HepG2 (cell line): ENCODE measurements around the gene FAIM2. TPM values are rescaled to one million over a fixed set of nuclear protein-coding genes. Genes with fewer than 3 reads are reported as not detected.
A peak's percentile ranks its signal among the peaks of the same experiment; 100 is the strongest.

Experiments
- ATF3 ChIP-seq: sonication (generic); formaldehyde crosslinking; IDR thresholded peaks from 2 replicates; pipeline ENCODE4 v1.4.0; 2020; ENCODE audit warnings: missing genetic modification reagents
- CHD4 ChIP-seq: fragments of 200-600 bp; sonication (generic); IDR thresholded peaks from 2 replicates; pipeline ENCODE4 v1.7.0; 2017; ENCODE audit warnings: mild to moderate bottlenecking, low read length, borderline replicate concordance
- EEA1 ChIP-seq: sonication (generic); formaldehyde crosslinking; IDR thresholded peaks from 2 replicates; pipeline ENCODE4 v1.5.1; 2020; ENCODE audit warnings: mild to moderate bottlenecking, missing genetic modification reagents, borderline replicate concordance
- FOXK2 ChIP-seq: fragments of 450-650 bp; IDR thresholded peaks from 2 replicates; pipeline ENCODE4 v1.6.1; 2016
- GABPA ChIP-seq, 2 experiments: IDR thresholded peaks; 2 replicates each; pipeline ENCODE4 v1.6.1; 2011 to 2016; ENCODE audit warnings: low read depth in 2 of 2, low read length in 1 of 2, missing biosample characterization in 1 of 2, missing genetic modification characterization in 1 of 2
- GABPB1 ChIP-seq: IDR thresholded peaks from 2 replicates; pipeline ENCODE4 v1.6.1; 2016; ENCODE audit warnings: mild to moderate bottlenecking, missing genetic modification reagents, moderate library complexity, missing compliant biosample characterization
- HMGXB4 ChIP-seq, 2 experiments: sonication (generic) in 1 of 2; formaldehyde crosslinking in 1 of 2; IDR thresholded peaks; 2 replicates each; pipeline versions ENCODE4 v1.4.0 to v1.6.1; 2018 to 2020; ENCODE audit warnings: missing genetic modification reagents in 2 of 2, borderline replicate concordance in 1 of 2, low read depth in 1 of 2, mild to moderate bottlenecking in 1 of 2, missing biosample characterization in 1 of 2
- IRF2 ChIP-seq: IDR thresholded peaks from 2 replicates; pipeline ENCODE4 v1.6.1; 2018; ENCODE audit warnings: missing genetic modification reagents, missing compliant biosample characterization
- JUNB ChIP-seq: sonication (generic); formaldehyde crosslinking; IDR thresholded peaks from 2 replicates; pipeline ENCODE4 v1.8.0; 2022; ENCODE audit warnings: missing genetic modification reagents, mild to moderate bottlenecking, borderline replicate concordance
- KDM3A ChIP-seq: IDR thresholded peaks from 2 replicates; pipeline ENCODE4 v1.6.1; 2018; ENCODE audit warnings: low read depth, missing compliant biosample characterization
- MED1 ChIP-seq: sonication (generic); formaldehyde crosslinking; IDR thresholded peaks from 2 replicates; pipeline ENCODE4 v1.4.0; 2020; ENCODE audit warnings: missing genetic modification reagents
- MTA1 ChIP-seq: sonication (generic); formaldehyde crosslinking; IDR thresholded peaks from 2 replicates; pipeline ENCODE4 v1.4.0; 2020; ENCODE audit warnings: missing genetic modification reagents, mild to moderate bottlenecking, borderline replicate concordance
- NR2C2 ChIP-seq: sonication (generic); formaldehyde crosslinking; IDR thresholded peaks from 2 replicates; pipeline ENCODE4 v1.4.0; 2020; ENCODE audit warnings: missing genetic modification reagents, mild to moderate bottlenecking, moderate library complexity, borderline replicate concordance
- NRL ChIP-seq: sonication (generic); formaldehyde crosslinking; IDR thresholded peaks from 2 replicates; pipeline ENCODE4 v1.5.0; 2020; ENCODE audit warnings: missing genetic modification reagents, mild to moderate bottlenecking, moderate library complexity, borderline replicate concordance
- POLR2G ChIP-seq: fragments of 200-400 bp; formaldehyde crosslinking; IDR thresholded peaks from 2 replicates; pipeline ENCODE4 v1.6.1; 2018; ENCODE audit warnings: mild to moderate bottlenecking, low read depth, low read length, moderate library complexity
- YEATS4 ChIP-seq: sonication (generic); formaldehyde crosslinking; IDR thresholded peaks from 2 replicates; pipeline ENCODE4 v1.4.0; 2020; ENCODE audit warnings: missing genetic modification reagents, borderline replicate concordance
- ZBTB38 ChIP-seq: sonication (generic); formaldehyde crosslinking; IDR thresholded peaks from 2 replicates; pipeline ENCODE4 v1.5.1; 2020; ENCODE audit warnings: mild to moderate bottlenecking, missing genetic modification reagents
- ZNF430 ChIP-seq: sonication (generic); formaldehyde crosslinking; IDR thresholded peaks from 2 replicates; pipeline ENCODE4 v1.9.0; 2021; ENCODE audit warnings: mild to moderate bottlenecking, missing genetic modification reagents
- ZNF598 ChIP-seq: sonication (generic); formaldehyde crosslinking; IDR thresholded peaks from 2 replicates; pipeline ENCODE4 v1.5.1; 2020; ENCODE audit warnings: mild to moderate bottlenecking, missing genetic modification reagents, borderline replicate concordance
- ZNF615 ChIP-seq: sonication (generic); formaldehyde crosslinking; IDR thresholded peaks from 2 replicates; pipeline ENCODE4 v1.5.0; 2020; ENCODE audit warnings: mild to moderate bottlenecking, missing genetic modification reagents, borderline replicate concordance
- ZNF704 ChIP-seq: sonication (generic); formaldehyde crosslinking; IDR thresholded peaks from 2 replicates; pipeline ENCODE4 v1.8.1; 2023; ENCODE audit warnings: mild to moderate bottlenecking, inconsistent platforms, moderate library complexity, missing genetic modification reagents, borderline replicate concordance
- ZNF746 ChIP-seq: sonication (generic); formaldehyde crosslinking; IDR thresholded peaks from 2 replicates; pipeline ENCODE4 v1.8.0; 2022; ENCODE audit warnings: mild to moderate bottlenecking, missing genetic modification reagents
- ZSCAN30 ChIP-seq: sonication (generic); formaldehyde crosslinking; IDR thresholded peaks from 2 replicates; pipeline ENCODE4 v1.5.0; 2020; ENCODE audit warnings: mild to moderate bottlenecking, missing genetic modification reagents
- polyA plus RNA-seq, 8 experiments: library from polyadenylated mRNA; depleted of rRNA in 3 of 8; stranded (reverse) in 7 of 8; unstranded in 1 of 8; fragments of >200 nt; fragmentation: Illumina TruSeq in 4 of 8; extraction: Trizol in 4 of 8; gene quantifications; 2 replicates each; pipeline versions ENCODE4 v1.2.1 to v1.2.3, GENCODE V29; 2011 to 2016; ENCODE audit warnings: low read depth in 4 of 8, missing spikeins in 1 of 8, mixed read lengths in 1 of 8; ENCODE audit not compliant: insufficient read depth in 1 of 8
- total RNA-seq, 5 experiments: library from RNA; depleted of rRNA; stranded (reverse); fragments of >200 nt; fragmentation: Illumina TruSeq; extraction: Trizol; gene quantifications; 2 replicates each; pipeline ENCODE4 v1.2.3, GENCODE V29; 2016; ENCODE audit warnings: low read depth in 1 of 5

Gene FAIM2
- total and polyA plus RNA-seq, 2 of the 13 experiments (the other 11 are each of a cell fraction or from before 2014, with no cell fraction given), result not detected

- TF ChIP-seq ATF3 (CRISPR knock-in tag) (0 out of 2 replicates have a peak, but pooled peaks have one; percentile 14), NR2C2 (CRISPR knock-in tag) (peak; percentile 97), GABPB1 (CRISPR knock-in tag) (peak; percentile 82), NRL (CRISPR knock-in tag) (peak; percentile 88; the same call in 1 of the 2 replicates), ZNF598 (CRISPR knock-in tag) (0 out of 2 replicates have a peak, but pooled peaks have one; percentile 60), MED1 (peak; percentile 24; the same call in 1 of the 2 replicates), IRF2 (CRISPR knock-in tag) (peak; percentile 70), MTA1 (CRISPR knock-in tag) (peak; percentile 19; the same call in 1 of the 2 replicates), KDM3A (CRISPR knock-in tag) (0 out of 2 replicates have a peak, but pooled peaks have one; percentile 17), EEA1 (CRISPR knock-in tag) (0 out of 2 replicates have a peak, but pooled peaks have one; percentile 46), ZBTB38 (CRISPR knock-in tag) (peak; percentile 63; the same call in 1 of the 2 replicates), ZNF704 (CRISPR knock-in tag) (0 out of 2 replicates have a peak, but pooled peaks have one; percentile 32), ZSCAN30 (CRISPR knock-in tag) (no peak), POLR2G (peak; percentile 62; the same call in 1 of the 2 replicates), ZNF746 (peak; percentile 61; the same call in 1 of the 2 replicates), JUNB (CRISPR knock-in tag) (no peak), YEATS4 (CRISPR knock-in tag) (0 out of 2 replicates have a peak, but pooled peaks have one; percentile 45), HMGXB4 (CRISPR knock-in tag; IDR thresholded peaks at IDR 0.05; ENCODE audit: borderline replicate concordance in 1 of 2, low read depth in 1 of 2) (peak in 1 of 2 experiments; percentile 60; a peak in 2 of 4 replicates), ZNF615 (CRISPR knock-in tag) (0 out of 2 replicates have a peak, but pooled peaks have one; percentile 53), GABPA (IDR thresholded peaks at IDR 0.05; ENCODE audit: low read depth, low read length) (peak; percentile 75), GABPA (CRISPR knock-in tag; IDR thresholded peaks at IDR 0.05; ENCODE audit: low read depth) (peak; percentile 89), FOXK2 (no peak), ZNF430 (CRISPR knock-in tag) (peak; percentile 55; the same call in 1 of the 2 replicates), CHD4 (0 out of 2 replicates have a peak, but pooled peaks have one; percentile 62)
These were observed 76.2 kb downstream of the FAIM2 start (continued) for GRCh38 chr12:49827401-49828099.
